ENCODE data around the gene ZNF460. TPM values are rescaled to one million over a fixed set of nuclear protein-coding genes. Genes with fewer than 3 reads are reported as not detected.

The ZNF460 gene
- total and polyA plus RNA-seq, 2 donors (not counting 1 experiment from before 2014, with no cell fraction given), result 8.4 to 90.5 TPM

DNA sequence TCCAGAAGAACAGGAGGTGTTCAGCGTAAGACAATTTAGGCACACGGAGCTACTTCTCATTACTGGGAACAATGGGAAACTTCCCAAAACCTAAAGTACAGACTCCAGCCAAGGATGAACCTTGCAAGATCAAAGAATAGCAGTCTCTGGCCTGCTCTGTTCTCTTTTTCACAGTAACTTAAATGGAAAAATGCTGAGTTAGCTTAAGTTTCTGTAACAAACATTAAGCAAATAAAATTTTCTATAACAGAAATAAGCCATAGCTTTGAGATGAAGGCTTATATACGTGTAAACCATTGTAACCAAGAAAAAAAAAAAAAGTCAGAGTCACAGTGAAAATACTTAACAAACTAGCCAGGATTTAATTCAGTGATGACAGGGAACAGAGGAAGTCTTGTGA lies 18.2 kb upstream of the ZNF460 start:
- H3K27ac ChIP-seq (ENCODE audit: low read length in 2 of 2), result no peak overlapping the region
- peaks cover 0 to 5% of the 10 kb centered on the region in 2 experiments for H3K36me3 ChIP-seq (replicated peaks in 1 of 2; ENCODE audit: control extremely low read depth in 1 of 2, control insufficient read depth in 1 of 2, extremely low read depth in 1 of 2, insufficient read depth in 2 of 2, low read length in 1 of 2)
- H3K79me2 ChIP-seq (ENCODE audit: control insufficient read depth, insufficient read depth, low read length), result peaks cover 4% of the 10 kb centered on the region
- H3K4me2 ChIP-seq (replicated peaks; ENCODE audit: low read depth, low read length, poor library complexity, severe bottlenecking), result no peak overlapping the region
- no peak for TF ChIP-seq EZH2 (IDR thresholded peaks at IDR 0.05; ENCODE audit: borderline replicate concordance, insufficient read depth, low read depth, low read length, poor library complexity, severe bottlenecking)
- DNase-seq (no peak), ATAC-seq (ENCODE audit: low read depth) (no peak)
- no peak overlapping the region for H3K4me3 ChIP-seq (ENCODE audit: control extremely low read depth in 1 of 5, extremely low read depth in 1 of 5, insufficient read depth in 1 of 5, low read depth in 2 of 5, low read length in 4 of 5)
- H3K9me3 Mint-ChIP-seq (ENCODE audit: insufficient read depth), result peaks cover 2% of the 10 kb centered on the region
- H3K4me1 ChIP-seq (ENCODE audit: control insufficient read depth in 2 of 2, insufficient read depth in 2 of 2, low read length in 2 of 2), result no peaks in the 10 kb centered on the region
- 100% methylated on average over 2 of the region's 3 CpGs for WGBS (ENCODE audit: insufficient coverage)
- H3K4me1 Mint-ChIP-seq, result peaks cover 4% of the 10 kb centered on the region
- no peaks in the 10 kb centered on the region for H3K9me3 ChIP-seq (ENCODE audit: control extremely low read depth in 1 of 3, control insufficient read depth in 2 of 3, insufficient read depth in 1 of 3, low read length in 2 of 3)
- ChIA-PET POLR2A (no interaction called here), CTCF (no interaction called here)
- no peak overlapping the region for H3K9ac ChIP-seq (ENCODE audit: low read length)
- intact Hi-C loops (cut with micrococcal nuclease), result no loop called here
- H3K27ac Mint-ChIP-seq, result no peak overlapping the region
- H3K27me3 Mint-ChIP-seq, result no peaks in the 10 kb centered on the region
- H2AFZ ChIP-seq (ENCODE audit: insufficient read depth, low read depth, low read length, poor library complexity, severe bottlenecking), result no peak overlapping the region
- no peaks in the 10 kb centered on the region for H3K27me3 ChIP-seq (replicated peaks in 1 of 4; ENCODE audit: control extremely low read depth in 1 of 4, control insufficient read depth in 3 of 4, insufficient read depth in 4 of 4, low read length in 3 of 4)
- no peak overlapping the region for H3K4me3 Mint-ChIP-seq
- no peaks in the 10 kb centered on the region for H4K20me1 ChIP-seq (ENCODE audit: control insufficient read depth, insufficient read depth, low read length, poor library complexity, severe bottlenecking)

DNA sequence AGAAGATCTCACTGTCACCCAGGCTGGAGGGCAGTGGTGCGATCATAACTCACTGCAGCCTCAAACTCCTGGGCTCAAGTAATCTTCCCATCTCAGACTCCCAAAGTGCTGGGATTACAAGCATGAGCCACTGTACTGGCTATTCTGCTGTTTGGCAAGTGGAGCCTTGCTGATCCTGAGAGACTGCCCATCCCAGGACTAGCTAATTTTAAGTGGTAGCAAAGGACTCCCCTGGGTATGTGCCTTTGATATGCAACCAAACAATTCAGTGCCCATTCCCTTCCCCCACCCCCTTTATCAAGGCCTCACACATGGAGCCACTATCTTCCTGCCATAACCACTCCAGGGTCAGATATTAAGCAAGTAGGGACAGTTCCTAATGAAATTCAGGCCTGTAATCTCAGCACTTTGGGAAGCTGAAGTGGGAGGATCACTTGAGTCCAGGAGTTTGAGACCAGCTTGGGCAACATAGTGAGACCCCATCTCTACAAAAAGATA lies 17.0 kb upstream of the ZNF460 start:
- Histone ChIP-seq H3K9ac (ENCODE audit: low read length) (no peak overlapping the region), H3K9me3 (ENCODE audit: control extremely low read depth in 1 of 3, control insufficient read depth in 2 of 3, insufficient read depth in 1 of 3, low read length in 2 of 3) (no peaks in the 10 kb centered on the region), H3K27ac (ENCODE audit: low read length in 2 of 2) (no peak overlapping the region), H3K4me1 (ENCODE audit: control insufficient read depth in 2 of 2, insufficient read depth in 2 of 2, low read length in 2 of 2) (no peaks in the 10 kb centered on the region), H3K4me2 (replicated peaks; ENCODE audit: low read depth, low read length, poor library complexity, severe bottlenecking) (no peak overlapping the region), H4K20me1 (ENCODE audit: control insufficient read depth, insufficient read depth, low read length, poor library complexity, severe bottlenecking) (no peaks in the 10 kb centered on the region), H3K4me3 (ENCODE audit: control extremely low read depth in 1 of 5, extremely low read depth in 1 of 5, insufficient read depth in 1 of 5, low read depth in 2 of 5, low read length in 4 of 5) (no peak overlapping the region), H3K79me2 (ENCODE audit: control insufficient read depth, insufficient read depth, low read length) (peaks cover 4% of the 10 kb centered on the region), H3K27me3 (replicated peaks in 1 of 4; ENCODE audit: control extremely low read depth in 1 of 4, control insufficient read depth in 3 of 4, insufficient read depth in 4 of 4, low read length in 3 of 4) (no peaks in the 10 kb centered on the region), H3K36me3 (replicated peaks in 1 of 2; ENCODE audit: control extremely low read depth in 1 of 2, control insufficient read depth in 1 of 2, extremely low read depth in 1 of 2, insufficient read depth in 2 of 2, low read length in 1 of 2) (peaks cover 0 to 5% of the 10 kb centered on the region in 2 experiments), H2AFZ (ENCODE audit: insufficient read depth, low read depth, low read length, poor library complexity, severe bottlenecking) (no peak overlapping the region)
- Mint-ChIP-seq H3K9me3 (ENCODE audit: insufficient read depth) (peaks cover 2% of the 10 kb centered on the region), H3K27ac (no peak overlapping the region), H3K4me3 (no peak overlapping the region), H3K4me1 (peaks cover 7% of the 10 kb centered on the region), H3K27me3 (no peaks in the 10 kb centered on the region)
- ChIA-PET POLR2A (no interaction called here), CTCF (no interaction called here)
- TF ChIP-seq EZH2 (IDR thresholded peaks at IDR 0.05; ENCODE audit: borderline replicate concordance, insufficient read depth, low read depth, low read length, poor library complexity, severe bottlenecking), result no peak
- TF ChIP-seq, protein P1, sequence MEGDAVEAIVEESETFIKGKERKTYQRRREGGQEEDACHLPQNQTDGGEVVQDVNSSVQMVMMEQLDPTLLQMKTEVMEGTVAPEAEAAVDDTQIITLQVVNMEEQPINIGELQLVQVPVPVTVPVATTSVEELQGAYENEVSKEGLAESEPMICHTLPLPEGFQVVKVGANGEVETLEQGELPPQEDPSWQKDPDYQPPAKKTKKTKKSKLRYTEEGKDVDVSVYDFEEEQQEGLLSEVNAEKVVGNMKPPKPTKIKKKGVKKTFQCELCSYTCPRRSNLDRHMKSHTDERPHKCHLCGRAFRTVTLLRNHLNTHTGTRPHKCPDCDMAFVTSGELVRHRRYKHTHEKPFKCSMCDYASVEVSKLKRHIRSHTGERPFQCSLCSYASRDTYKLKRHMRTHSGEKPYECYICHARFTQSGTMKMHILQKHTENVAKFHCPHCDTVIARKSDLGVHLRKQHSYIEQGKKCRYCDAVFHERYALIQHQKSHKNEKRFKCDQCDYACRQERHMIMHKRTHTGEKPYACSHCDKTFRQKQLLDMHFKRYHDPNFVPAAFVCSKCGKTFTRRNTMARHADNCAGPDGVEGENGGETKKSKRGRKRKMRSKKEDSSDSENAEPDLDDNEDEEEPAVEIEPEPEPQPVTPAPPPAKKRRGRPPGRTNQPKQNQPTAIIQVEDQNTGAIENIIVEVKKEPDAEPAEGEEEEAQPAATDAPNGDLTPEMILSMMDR (IDR thresholded peaks at IDR 0.05), result no peak
- no peak for DNase-seq
- 100% methylated on average over 1 of the region's 1 CpG for WGBS (ENCODE audit: insufficient coverage)
- intact Hi-C loops (cut with micrococcal nuclease), result no loop called here
- no peak for ATAC-seq (ENCODE audit: low read depth)
